Heart right ventricle (tissue), 16 donors: ENCODE results near the gene RCC1. TPM values are rescaled to one million over a fixed set of nuclear protein-coding genes. Genes with fewer than 3 reads are reported as not detected.

Experiments used
- ATAC-seq, 8 donors: fragments of 200-7000 bp; cut with Tn5 transposase; one replicate each; pipeline ENCODE4 v1.9.1; 2020; ENCODE audit warnings: mild to moderate bottlenecking in 8 of 8, moderate library complexity in 8 of 8, moderate number of reproducible peaks in 1 of 8
- DNase-seq, 2 donors: peaks; one replicate each; pipeline ENCODE4 v3.0.0-alpha.2; 2020
- H3K27ac ChIP-seq, 10 donors: fragments of 200-600 bp; sonication (generic) in 2 of 10; one replicate each; pipeline versions ENCODE4 v1.5.0 to v1.8.0; 2020 to 2022; ENCODE audit warnings: mild to moderate bottlenecking in 3 of 10
- H3K27me3 ChIP-seq, 7 donors: fragments of 200-600 bp; one replicate each; pipeline ENCODE4 v1.8.0; 2021 to 2022; ENCODE audit warnings: mild to moderate bottlenecking in 2 of 7
- H3K36me3 ChIP-seq, 9 donors: fragments of 200-600 bp; sonication (generic) in 1 of 9; one replicate each; pipeline versions ENCODE4 v1.5.0 to v1.8.0; 2020 to 2022; ENCODE audit warnings: mild to moderate bottlenecking in 2 of 9
- H3K4me1 ChIP-seq, 9 donors: fragments of 200-600 bp; sonication (generic) in 1 of 9; one replicate each; pipeline versions ENCODE4 v1.5.0 to v1.8.0; 2020 to 2022; ENCODE audit warnings: mild to moderate bottlenecking in 4 of 9
- H3K4me3 ChIP-seq, 10 donors: fragments of 200-600 bp; sonication (generic) in 2 of 10; one replicate each; pipeline versions ENCODE4 v1.5.0 to v1.8.0; 2020 to 2022; ENCODE audit warnings: mild to moderate bottlenecking in 7 of 10, moderate library complexity in 2 of 10
- H3K9me3 ChIP-seq, 11 donors: fragments of 200-600 bp in 10 of 11; sonication (generic) in 2 of 11; one replicate each; pipeline versions ENCODE4 v1.5.0 to v1.8.0; 2013 to 2022; ENCODE audit warnings: mild to moderate bottlenecking in 2 of 11, control low read depth in 1 of 11, moderate library complexity in 1 of 11
- CTCF ChIP-seq, 9 donors: fragments of 200-600 bp; sonication (generic) in 2 of 9; IDR thresholded peaks; one replicate each; pipeline versions ENCODE4 v1.5.0 to v1.8.0; 2021 to 2022; ENCODE audit warnings: antibody characterized with exemption in 9 of 9, mild to moderate bottlenecking in 5 of 9, moderate library complexity in 1 of 9
- WGBS, 2 donors: extraction: QIAGEN DNeasy Blood & Tissue Kit; methylation state at CpG; one replicate each; pipeline ENCODE4 v1.1.7; 2013; ENCODE audit warnings: inconsistent platforms in 1 of 2; 5-methylcytosine and 5-hydroxymethylcytosine counted together
- intact Hi-C, 10 donors: fragments of 100-400 bp; cut with DNase I; formaldehyde crosslinking; loops; one replicate each; pipeline versions ENCODE4 v1.11.1 to v1.14.2; 2022
- polyA plus RNA-seq, 2 donors: library from polyadenylated mRNA; stranded (reverse); fragments of 200-250 nt; gene quantifications; one replicate each; pipeline ENCODE4 v1.2.3, GENCODE V29; 2013
- total RNA-seq, 10 donors: library from RNA; stranded (reverse); fragmentation: NEBNext Ultra II Directional in 3 of 10; extraction: Animal tissue kit (Norgen Biotek cat#: 25700) in 3 of 10; gene quantifications; one replicate each; pipeline versions ENCODE4 v1.2.1 to v1.2.4, GENCODE V29; 2021 to 2023
- donor health status: Arrhythmogenic right ventricular cardiomyopathy.
- donor health status: ischemic (EF 13 %, LVEDD 7.1; RV severe dilation, severe dysfunction).
- donor health status: healthy with polysubstance abuse.
- donor health status: DM: no; HTN: yes; CAD: no.
- donor health status: DM: no; HTN: no; CAD: no.
- donor health status: ischemic (EF 25% LVEDD 6.9; RV normal size, moderate dysfunction).
- donor health status: ischemic (EF 25% LVEDD 5.7; RV mildly dilated, moderate dysfunction).
- donor health status: healthy.
- donor health status: DM: yes; HTN: yes; CAD: no.
- donor health status: Ischemic cardiomyopathy.
- donor health status: ischemic (EF 35%, LVEDD 5.7; RV mildly dilated, moderate dysfunction).
- donor health status: nonischemic (EF 11% LVEDD 7.7; RV severe dilation, severe dysfunction).
- donor health status: DM: yes; HTN: yes; CAD: no.
- donor health status: PGD.
- donor health status: ischemic (EF 29% LVEDD 5.4; RV normal size, mild dysfunction).
- donor health status: nonischemic (EF 23%, LVEDD 6.1; RV moderate dilation, normal function).

RCC1 gene
- total and polyA plus RNA-seq, 12 donors, result 2.3 to 17.8 (median 4.1) TPM

GRCh38 chr1:28507247-28507645 lies 1.4 kb downstream of the RCC1 start:
- Histone ChIP-seq H3K27ac (peak overlapping the region in 8 of 10 donors; percentile 78 to 95 (median 88)), H3K4me3 (peak overlapping the region; percentile 54 to 90 (median 78)), H3K4me1 (peaks cover 9 to 60% (median 46%) of the 10 kb centered on the region in 9 donors), H3K9me3 (no peaks in the 10 kb centered on the region), H3K27me3 (no peaks in the 10 kb centered on the region), H3K36me3 (peaks cover 0 to 57% (median 35%) of the 10 kb centered on the region in 9 donors)
- 8% methylated on average over 11 of the region's 11 CpGs for WGBS, 2 donors
- TF ChIP-seq CTCF (IDR thresholded peaks at IDR 0.05), result no peak
- DNase-seq (no peak), ATAC-seq (no peak)
- intact Hi-C loops, result loop anchor here in 4 of 10 donors (2.0 to 5.0 kb wide), 4 partner anchors 45 to 260 kb away; partner anchors contain the start of gene TRNAU1AP (in 2 of the 4)

GRCh38 chr1:28507646-28508434 lies 2.0 kb downstream of the RCC1 start:
- H3K27ac ChIP-seq, result peak overlapping the region in 6 of 10 donors; percentile 86 to 95 (median 88)
- intact Hi-C loops, result loop anchor here in 4 of 10 donors (2.0 to 5.0 kb wide), 4 partner anchors 44 to 261 kb away; partner anchors contain the start of gene TRNAU1AP (in 2 of the 4)
- H3K27me3 ChIP-seq, result no peaks in the 10 kb centered on the region
- H3K4me3 ChIP-seq, result peak overlapping the region in 8 of 10 donors; percentile 65 to 90 (median 78)
- 48 to 50% methylated on average over 10 of the region's 10 CpGs for WGBS, 2 donors
- H3K9me3 ChIP-seq, result no peaks in the 10 kb centered on the region
- DNase-seq, result no peak
- H3K36me3 ChIP-seq, result peaks cover 0 to 63% (median 40%) of the 10 kb centered on the region in 9 donors
- TF ChIP-seq CTCF (IDR thresholded peaks at IDR 0.05), result no peak
- H3K4me1 ChIP-seq, result peaks cover 9 to 65% (median 46%) of the 10 kb centered on the region in 9 donors
- no peak for ATAC-seq

GRCh38 chr1:28508435-28508754 lies 2.6 kb downstream of the RCC1 start:
- Histone ChIP-seq H3K4me1 (peaks cover 9 to 70% (median 46%) of the 10 kb centered on the region in 9 donors), H3K27me3 (no peaks in the 10 kb centered on the region), H3K4me3 (peak overlapping the region in 6 of 10 donors; percentile 65 to 89 (median 76)), H3K27ac (peak overlapping the region in 3 of 10 donors; percentile 16 to 92 (median 88)), H3K36me3 (peaks cover 0 to 69% (median 45%) of the 10 kb centered on the region in 9 donors), H3K9me3 (no peaks in the 10 kb centered on the region)
- WGBS, 2 donors, result 33 to 41% methylated on average over 5 of the region's 5 CpGs
- TF ChIP-seq CTCF (IDR thresholded peaks at IDR 0.05), result no peak
- intact Hi-C loops, result loop anchor here in 3 of 10 donors (5.0 kb wide), 3 partner anchors 44 to 261 kb away; partner anchors contain the start of gene TRNAU1AP (in 1 of the 3)
- ATAC-seq (no peak), DNase-seq (no peak)

GRCh38 chr1:28509705-28510272 lies 3.9 kb downstream of the RCC1 start:
- DNase-seq (no peak), ATAC-seq (no peak)
- Histone ChIP-seq H3K4me3 (peak overlapping the region in 1 of 10 donors; percentile 80), H3K9me3 (no peaks in the 10 kb centered on the region), H3K4me1 (peaks cover 9 to 72% (median 46%) of the 10 kb centered on the region in 9 donors), H3K36me3 (peaks cover 0 to 82% (median 52%) of the 10 kb centered on the region in 9 donors), H3K27ac (peak overlapping the region in 2 of 10 donors; percentile 24 to 92), H3K27me3 (no peaks in the 10 kb centered on the region)
- no peak for TF ChIP-seq CTCF (IDR thresholded peaks at IDR 0.05)
- WGBS, 2 donors, result 77 to 82% methylated on average over 8 of the region's 8 CpGs
- intact Hi-C loops, result loop anchor here in 5 of 10 donors (5.0 to 10.0 kb wide), 5 partner anchors 43 to 365 kb away; partner anchors contain the start of genes RAB42 (in 1 of the 5) and TRNAU1AP (in 1 of the 5)
